Endothelial cell of umbilical vein (primary cell): ENCODE measurements around the gene SLC12A8. TPM values are rescaled to one million over a fixed set of nuclear protein-coding genes. Genes with fewer than 3 reads are reported as not detected.

ENCODE experiments used
- BruUV-seq: library from RNA; stranded (reverse); fragments of 400-500 nt; replicated peaks from 2 replicates; lab custom pipeline; 2021; lab: Mats Ljungman, UMichigan
- CTCF ChIA-PET: fragments of 300-600, 350-600 bp; sonication (Branson Sonifier 250); formaldehyde crosslinking; loops from one replicate; lab custom pipeline; 2021; ENCODE audit warnings: antibody characterized with exemption, inconsistent platforms; lab: Charles Lee
- POLR2A ChIA-PET: fragments of 300-600, 350-600 bp; sonication (Branson Sonifier 250); formaldehyde crosslinking; loops from one replicate; lab custom pipeline; 2021; ENCODE audit warnings: antibody characterized with exemption, inconsistent platforms; lab: Charles Lee
- DNase-seq: peaks from one replicate; pipeline ENCODE4 v3.0.0-alpha.2; 2011; ENCODE audit warnings: low read depth, low spot score
- FAIRE-seq: peaks from 2 replicates; lab custom pipeline; 2011; peaks lifted over from hg19 to GRCh38; lab: Jason Lieb, UNC
- H2AFZ ChIP-seq: 2 replicates; pipeline ENCODE4 v1.6.0; 2012; ENCODE audit warnings: low read depth, low read length, control low read depth, inconsistent platforms
- H3K27ac ChIP-seq: 2 replicates; pipeline ENCODE4 v1.5.1; 2011; ENCODE audit warnings: low read depth, mild to moderate bottlenecking, control low read depth, low read length, moderate library complexity; ENCODE audit not compliant: insufficient read depth
- H3K27me3 ChIP-seq, 2 experiments: 2 replicates each; pipeline versions ENCODE4 v1.6.0 to v1.6.1; 2011; ENCODE audit warnings: low read length in 2 of 2, mixed read lengths in 1 of 2; ENCODE audit not compliant: control insufficient read depth in 2 of 2, insufficient read depth in 2 of 2
- H3K36me3 ChIP-seq, 2 experiments: 2 replicates in 1 of 2; 3 replicates in 1 of 2; pipeline ENCODE4 v1.5.1; 2011; ENCODE audit warnings: low read length in 2 of 2, mild to moderate bottlenecking in 1 of 2, moderate library complexity in 1 of 2; ENCODE audit not compliant: control insufficient read depth in 2 of 2, insufficient read depth in 2 of 2; ENCODE audit errors: extremely low read depth in 1 of 2
- H3K4me1 ChIP-seq: 3 replicates; pipeline ENCODE4 v1.5.1; 2011; ENCODE audit warnings: mild to moderate bottlenecking, low read length; ENCODE audit not compliant: control insufficient read depth, insufficient read depth; ENCODE audit errors: extremely low read depth
- H3K4me2 ChIP-seq: 2 replicates; pipeline ENCODE4 v1.6.1; 2011; ENCODE audit warnings: low read length, control low read depth, mixed read lengths; ENCODE audit not compliant: insufficient read depth
- H3K4me3 ChIP-seq, 3 experiments: fragments of 200-600 bp in 1 of 3; sonication (generic), shearing (Covaris generic) in 1 of 3; replicated peaks in 1 of 3; 2 replicates each; pipeline ENCODE4 v1.5.1; 2011 to 2016; ENCODE audit warnings: control low read depth in 3 of 3, low read length in 3 of 3, mild to moderate bottlenecking in 2 of 3, inconsistent platforms in 1 of 3, low read depth in 1 of 3, moderate library complexity in 1 of 3; ENCODE audit not compliant: insufficient read depth in 1 of 3
- H3K79me2 ChIP-seq: 2 replicates; pipeline ENCODE4 v1.6.0; 2012; ENCODE audit warnings: low read length, inconsistent platforms; ENCODE audit not compliant: control insufficient read depth, insufficient read depth
- H3K9ac ChIP-seq: replicated peaks from 2 replicates; pipeline ENCODE3; 2011; ENCODE audit warnings: low read length, control low read depth; ENCODE audit not compliant: insufficient read depth; ENCODE audit errors: extremely low read depth
- H3K9me1 ChIP-seq: replicated peaks from 3 replicates; pipeline ENCODE4 v1.6.0; 2011; ENCODE audit warnings: mild to moderate bottlenecking, low read length; ENCODE audit not compliant: control insufficient read depth, insufficient read depth; ENCODE audit errors: extremely low read depth
- H3K9me3 ChIP-seq: replicated peaks from 2 replicates; pipeline ENCODE4 v1.5.1; 2012; ENCODE audit warnings: low read length, inconsistent platforms; ENCODE audit not compliant: control insufficient read depth, insufficient read depth
- H4K20me1 ChIP-seq: replicated peaks from 2 replicates; pipeline ENCODE3; 2011; ENCODE audit warnings: mild to moderate bottlenecking, low read length; ENCODE audit not compliant: control insufficient read depth, insufficient read depth; ENCODE audit errors: extremely low read depth
- EZH2 ChIP-seq: IDR thresholded peaks from 2 replicates; pipeline ENCODE4 v1.6.1; 2012; ENCODE audit warnings: borderline replicate concordance, low read depth, mild to moderate bottlenecking, moderate library complexity, low read length, inconsistent platforms; ENCODE audit not compliant: severe bottlenecking
- FOS ChIP-seq: IDR thresholded peaks from 2 replicates; pipeline ENCODE4 v1.6.1; 2011; ENCODE audit warnings: mild to moderate bottlenecking, low read length, moderate library complexity, borderline replicate concordance; ENCODE audit not compliant: insufficient read depth
- GATA2 ChIP-seq: IDR thresholded peaks from 2 replicates; pipeline ENCODE4 v1.7.0; 2011; ENCODE audit warnings: low read depth, mild to moderate bottlenecking, moderate library complexity, mixed read lengths, low read length; ENCODE audit not compliant: insufficient read length, insufficient read depth
- JUN ChIP-seq: IDR thresholded peaks from 2 replicates; pipeline ENCODE4 v1.6.1; 2011; ENCODE audit warnings: borderline replicate concordance, low read depth; ENCODE audit not compliant: insufficient read length, insufficient read depth
- MAX ChIP-seq: IDR thresholded peaks from 2 replicates; pipeline ENCODE4 v1.6.1; 2011; ENCODE audit not compliant: insufficient read depth, insufficient read length
- MYC ChIP-seq: IDR thresholded peaks from one replicate; pipeline ENCODE4 v1.6.1; 2011; ENCODE audit warnings: mild to moderate bottlenecking, low read depth, low read length
- POLR2A ChIP-seq: IDR thresholded peaks from 2 replicates; pipeline ENCODE4 v1.6.1; 2012; ENCODE audit warnings: low read depth, mild to moderate bottlenecking, control low read depth, low read length
- POLR2AphosphoS5 ChIP-seq: IDR thresholded peaks from 2 replicates; pipeline ENCODE4 v1.6.1; 2012; ENCODE audit warnings: low read depth, mild to moderate bottlenecking, control low read depth, low read length, moderate library complexity; ENCODE audit not compliant: insufficient read depth
- dilution Hi-C: fragments of 300-500 bp; cut with MboI; formaldehyde crosslinking; loops from one replicate; pipeline ENCODE4 v1.15.0; 2019; ENCODE audit warnings: low sequenced_read_pairs; ENCODE audit not compliant: extremely low pct_ligation_motif_present
- intact Hi-C: fragments of 100-400 bp; cut with micrococcal nuclease; formaldehyde crosslinking; loops from one replicate; pipeline ENCODE4 v1.10.0; 2022
- polyA plus RNA-seq, 4 experiments: library from polyadenylated mRNA; depleted of rRNA in 3 of 4; stranded (reverse) in 3 of 4; unstranded in 1 of 4; fragments of >200 nt; gene quantifications; 2 replicates each; pipeline versions ENCODE4 v1.2.1 to v1.2.3, GENCODE V29; 2011 to 2012; ENCODE audit warnings: missing spikeins in 1 of 4
- total RNA-seq: library from RNA; stranded (reverse); gene quantifications from 2 replicates; pipeline ENCODE4 v1.2.3, GENCODE V29; 2021
- TF ChIP-seq, protein P1 (sequence below), 2 donors: IDR thresholded peaks; 1 replicate in 1 of 2; 2 replicates in 1 of 2; pipeline ENCODE4 v1.5.1; 2011; ENCODE audit warnings: low read length in 2 of 2, mild to moderate bottlenecking in 2 of 2, moderate library complexity in 2 of 2, control low read depth in 1 of 2, inconsistent platforms in 1 of 2, low read depth in 1 of 2; ENCODE audit not compliant: insufficient read depth in 1 of 2; ENCODE audit errors: extremely low read depth in 1 of 2

Gene SLC12A8
- total and polyA plus RNA-seq, 2 donors (not counting 3 experiments of a cell fraction or from before 2014, with no cell fraction given), result 0.86 to 0.90 TPM

DNA sequence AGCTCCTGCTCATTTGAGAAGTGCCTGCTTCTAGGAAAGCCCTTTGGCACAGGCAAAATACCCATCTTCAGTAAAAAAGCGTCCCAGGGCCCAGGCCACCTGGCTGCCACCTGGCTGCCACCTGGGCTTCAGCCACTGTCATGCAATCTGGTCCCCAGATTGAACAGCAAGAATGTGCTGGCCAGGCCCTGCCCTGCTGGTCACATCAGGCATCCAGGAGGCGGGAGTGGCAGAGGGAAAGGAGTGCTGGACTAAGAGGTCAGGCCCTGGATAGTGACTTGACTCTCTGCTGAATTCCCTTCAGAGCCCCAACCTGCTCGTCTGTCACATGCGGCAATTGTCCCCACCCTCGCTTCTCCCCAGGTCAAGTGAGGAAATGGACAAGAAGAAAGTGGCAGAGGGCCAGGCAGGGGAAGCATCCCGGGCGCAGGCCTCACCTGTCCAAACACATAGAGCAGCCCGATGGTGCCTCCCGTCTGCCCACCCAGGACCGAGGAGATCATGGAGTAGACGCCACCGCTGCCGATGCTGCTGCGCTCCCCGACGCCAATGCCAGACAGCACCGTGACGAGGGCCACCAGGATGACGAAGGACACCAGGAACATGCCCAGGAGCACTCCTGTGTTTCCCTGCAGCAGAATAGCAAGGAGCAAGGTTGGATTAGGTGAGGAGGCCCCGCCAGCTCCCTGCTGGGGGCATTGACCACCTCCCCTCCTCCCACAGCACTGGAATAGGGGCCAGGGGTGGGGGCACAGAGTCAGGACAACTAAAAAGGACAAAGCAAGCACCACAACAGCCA lies 25.5 kb downstream of the SLC12A8 start:
- Histone ChIP-seq H3K9me1 (no peaks in the 10 kb centered on the region), H3K4me1 (no peaks in the 10 kb centered on the region), H3K27ac (no peak overlapping the region), H3K36me3 (no peaks in the 10 kb centered on the region), H3K4me3 (no peak overlapping the region), H2AFZ (no peak overlapping the region), H4K20me1 (no peaks in the 10 kb centered on the region), H3K4me2 (no peak overlapping the region), H3K9ac (no peak overlapping the region), H3K27me3 (peaks cover 0 to 7% of the 10 kb centered on the region in 2 experiments), H3K9me3 (no peaks in the 10 kb centered on the region), H3K79me2 (no peaks in the 10 kb centered on the region)
- ChIA-PET CTCF (interaction anchor here (1.0 kb wide), 1 partner anchor 19 kb away, joined by 4 read pairs; no protein-coding TSS in a partner anchor), POLR2A (no interaction called here)
- intact Hi-C loops, result no loop called here
- FAIRE-seq (no peak), DNase-seq (no peak)
- dilution Hi-C loops, result no loop called here
- TF ChIP-seq MYC, result no peak
- TF ChIP-seq FOS, result no peak
- no peak for TF ChIP-seq MAX
- no peak for TF ChIP-seq JUN
- TF ChIP-seq POLR2A, result no peak
- TF ChIP-seq POLR2AphosphoS5, result no peak
- TF ChIP-seq, protein P1, sequence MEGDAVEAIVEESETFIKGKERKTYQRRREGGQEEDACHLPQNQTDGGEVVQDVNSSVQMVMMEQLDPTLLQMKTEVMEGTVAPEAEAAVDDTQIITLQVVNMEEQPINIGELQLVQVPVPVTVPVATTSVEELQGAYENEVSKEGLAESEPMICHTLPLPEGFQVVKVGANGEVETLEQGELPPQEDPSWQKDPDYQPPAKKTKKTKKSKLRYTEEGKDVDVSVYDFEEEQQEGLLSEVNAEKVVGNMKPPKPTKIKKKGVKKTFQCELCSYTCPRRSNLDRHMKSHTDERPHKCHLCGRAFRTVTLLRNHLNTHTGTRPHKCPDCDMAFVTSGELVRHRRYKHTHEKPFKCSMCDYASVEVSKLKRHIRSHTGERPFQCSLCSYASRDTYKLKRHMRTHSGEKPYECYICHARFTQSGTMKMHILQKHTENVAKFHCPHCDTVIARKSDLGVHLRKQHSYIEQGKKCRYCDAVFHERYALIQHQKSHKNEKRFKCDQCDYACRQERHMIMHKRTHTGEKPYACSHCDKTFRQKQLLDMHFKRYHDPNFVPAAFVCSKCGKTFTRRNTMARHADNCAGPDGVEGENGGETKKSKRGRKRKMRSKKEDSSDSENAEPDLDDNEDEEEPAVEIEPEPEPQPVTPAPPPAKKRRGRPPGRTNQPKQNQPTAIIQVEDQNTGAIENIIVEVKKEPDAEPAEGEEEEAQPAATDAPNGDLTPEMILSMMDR (IDR thresholded peaks at IDR 0.05; ENCODE audit: extremely low read depth in 1 of 2, insufficient read depth in 1 of 2, low read depth in 1 of 2, low read length in 2 of 2), result no peak
- no peak for TF ChIP-seq EZH2
- no peak for TF ChIP-seq GATA2
- BruUV-seq, result no TSS peak
